ENCODE measurements around the gene NPSR1. TPM values are rescaled to one million over a fixed set of nuclear protein-coding genes. Genes with fewer than 3 reads are reported as not detected.
"Not testable (repeated sequence)": the region's sequence is repeated elsewhere in the genome, so short reads cannot be mapped to it uniquely, and the experiment has no call there.

The NPSR1 gene
- polyA plus RNA-seq, 1 of the 3 experiments (the other 2 are of a cell fraction) = not detected

DNA sequence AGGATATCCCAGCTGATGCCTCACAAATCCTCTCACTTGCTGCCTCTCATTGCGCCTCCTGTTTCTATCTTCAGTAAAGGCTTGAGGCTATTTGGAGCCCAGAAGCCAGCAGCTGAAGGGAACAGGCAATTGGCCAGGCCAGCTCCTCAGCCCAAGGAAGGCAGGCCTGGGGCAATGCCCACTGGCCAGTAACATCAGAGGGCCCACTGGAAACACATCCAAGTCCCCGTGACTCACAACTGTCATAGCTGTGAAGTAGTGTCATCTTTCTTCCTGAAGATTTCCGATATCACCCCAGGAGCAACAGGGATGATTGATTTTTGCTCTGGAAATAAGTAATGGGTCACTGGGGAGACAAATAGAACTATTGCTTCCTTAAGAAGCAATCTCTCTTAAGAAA is 209.3 kb downstream of the NPSR1 start:
- DNase-seq; H3K4me2 ChIP-seq; H3K4me3 ChIP-seq (ENCODE audit: low read depth in 2 of 2, low read length in 1 of 2); CTCF ChIA-PET; H3K27me3 ChIP-seq (ENCODE audit: insufficient read depth); H3K9me3 ChIP-seq; H3K27ac ChIP-seq (ENCODE audit: low read depth in 2 of 2, low read length in 1 of 2); H3K79me2 ChIP-seq (ENCODE audit: insufficient read depth); H2AFZ ChIP-seq (ENCODE audit: low read depth); POLR2A ChIA-PET; H3K36me3 ChIP-seq (replicated peaks in 1 of 2; ENCODE audit: control insufficient read depth in 1 of 2, insufficient read depth in 2 of 2, low read length in 1 of 2); H4K20me1 ChIP-seq (ENCODE audit: insufficient read depth); H3K9ac ChIP-seq; H3K9me2 ChIP-seq; H3F3A ChIP-seq (replicated peaks; ENCODE audit: insufficient read depth); H3K4me1 ChIP-seq (ENCODE audit: control insufficient read depth in 1 of 2, insufficient read depth in 2 of 2, low read depth in 1 of 2, low read length in 1 of 2): not testable (repeated sequence)
- TF ChIP-seq FOSL2 (IDR thresholded peaks at IDR 0.05; ENCODE audit: borderline replicate concordance, low read depth) (0 out of 2 replicates have a peak, but pooled peaks have one; percentile 20), TCF12 (IDR thresholded peaks at IDR 0.05) (0 out of 2 replicates have a peak, but pooled peaks have one; percentile 4)
- TF ChIP-seq, protein P1, sequence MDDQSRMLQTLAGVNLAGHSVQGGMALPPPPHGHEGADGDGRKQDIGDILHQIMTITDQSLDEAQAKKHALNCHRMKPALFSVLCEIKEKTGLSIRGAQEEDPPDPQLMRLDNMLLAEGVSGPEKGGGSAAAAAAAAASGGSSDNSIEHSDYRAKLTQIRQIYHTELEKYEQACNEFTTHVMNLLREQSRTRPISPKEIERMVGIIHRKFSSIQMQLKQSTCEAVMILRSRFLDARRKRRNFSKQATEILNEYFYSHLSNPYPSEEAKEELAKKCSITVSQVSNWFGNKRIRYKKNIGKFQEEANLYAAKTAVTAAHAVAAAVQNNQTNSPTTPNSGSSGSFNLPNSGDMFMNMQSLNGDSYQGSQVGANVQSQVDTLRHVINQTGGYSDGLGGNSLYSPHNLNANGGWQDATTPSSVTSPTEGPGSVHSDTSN (IDR thresholded peaks at IDR 0.05) = peak; percentile 74
- WGBS (ENCODE audit: low lambda C conversion rate) = 22% methylated on average over 3 of the region's 3 CpGs

DNA sequence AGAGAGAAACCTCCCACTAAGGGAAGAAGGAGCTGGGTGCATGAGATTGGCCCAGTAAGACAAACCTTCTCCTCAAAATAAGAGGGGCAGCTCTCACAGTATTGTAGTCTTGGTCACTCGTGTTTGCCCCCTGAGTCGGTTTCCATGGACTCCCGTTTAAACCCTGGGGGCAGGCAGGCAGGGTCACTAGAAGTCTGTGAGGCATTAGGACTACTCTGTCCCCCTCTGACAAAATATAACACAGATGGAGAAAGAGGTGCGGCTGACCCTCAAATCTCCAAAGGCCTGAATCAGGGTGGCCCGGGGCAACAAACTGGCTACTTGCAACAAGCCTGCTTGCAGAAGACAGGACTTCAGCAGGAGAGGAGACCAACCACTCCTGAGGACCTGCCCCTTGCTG is 210.6 kb downstream of the NPSR1 start:
- H3K4me3 ChIP-seq (ENCODE audit: low read depth in 2 of 2, low read length in 1 of 2); H3K27me3 ChIP-seq (ENCODE audit: insufficient read depth); H3K9me3 ChIP-seq; H3K9ac ChIP-seq; DNase-seq; H3K4me2 ChIP-seq; H2AFZ ChIP-seq (ENCODE audit: low read depth); H3K79me2 ChIP-seq (ENCODE audit: insufficient read depth); H3F3A ChIP-seq (replicated peaks; ENCODE audit: insufficient read depth); H3K9me2 ChIP-seq; H3K36me3 ChIP-seq (replicated peaks in 1 of 2; ENCODE audit: control insufficient read depth in 1 of 2, insufficient read depth in 2 of 2, low read length in 1 of 2); POLR2A ChIA-PET; CTCF ChIA-PET; H4K20me1 ChIP-seq (ENCODE audit: insufficient read depth); H3K27ac ChIP-seq (ENCODE audit: low read depth in 2 of 2, low read length in 1 of 2); H3K4me1 ChIP-seq (ENCODE audit: control insufficient read depth in 1 of 2, insufficient read depth in 2 of 2, low read depth in 1 of 2, low read length in 1 of 2): not testable (repeated sequence)
- WGBS (ENCODE audit: low lambda C conversion rate) = 35% methylated on average over 5 of the region's 5 CpGs

DNA sequence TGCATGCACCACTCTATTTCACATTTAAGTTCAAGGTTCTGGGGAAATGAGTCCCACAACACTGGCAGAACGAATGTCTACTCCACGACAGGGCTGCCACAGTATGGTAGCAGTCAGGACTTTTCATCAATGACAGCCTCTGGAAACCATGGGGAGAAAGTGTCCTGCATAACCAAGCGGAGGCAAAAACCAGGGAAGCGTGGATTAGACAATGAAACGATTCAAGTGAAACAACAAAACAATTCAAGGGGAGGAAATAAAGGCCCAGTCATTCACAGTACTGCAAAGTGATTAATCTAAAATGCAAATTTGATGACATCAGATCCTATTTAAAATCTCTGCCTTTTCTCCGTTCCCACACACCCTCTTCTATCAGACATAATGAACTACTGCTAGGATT is 211.0 kb downstream of the NPSR1 start:
- TF ChIP-seq RXRA (IDR thresholded peaks at IDR 0.05; ENCODE audit: borderline replicate concordance, low read depth) (no peak), FOXM1 (IDR thresholded peaks at IDR 0.05; ENCODE audit: low read depth) (no peak), NRF1 (IDR thresholded peaks at IDR 0.05; ENCODE audit: low read depth, low read length) (no peak), RCOR1 (IDR thresholded peaks at IDR 0.05; ENCODE audit: low read length) (no peak), RAD21 (IDR thresholded peaks at IDR 0.05; ENCODE audit: low read length) (no peak), RFX5 (IDR thresholded peaks at IDR 0.05; ENCODE audit: low read length) (no peak), JUND (IDR thresholded peaks at IDR 0.05) (no peak), GABPA (IDR thresholded peaks at IDR 0.05; ENCODE audit: low read depth) (no peak), MEF2A (IDR thresholded peaks at IDR 0.05; ENCODE audit: borderline replicate concordance, low read depth) (no peak), ELF1 (IDR thresholded peaks at IDR 0.05) (no peak)
- TF ChIP-seq, protein P1 (IDR thresholded peaks at IDR 0.05) = no peak
- TF ChIP-seq, protein P2, sequence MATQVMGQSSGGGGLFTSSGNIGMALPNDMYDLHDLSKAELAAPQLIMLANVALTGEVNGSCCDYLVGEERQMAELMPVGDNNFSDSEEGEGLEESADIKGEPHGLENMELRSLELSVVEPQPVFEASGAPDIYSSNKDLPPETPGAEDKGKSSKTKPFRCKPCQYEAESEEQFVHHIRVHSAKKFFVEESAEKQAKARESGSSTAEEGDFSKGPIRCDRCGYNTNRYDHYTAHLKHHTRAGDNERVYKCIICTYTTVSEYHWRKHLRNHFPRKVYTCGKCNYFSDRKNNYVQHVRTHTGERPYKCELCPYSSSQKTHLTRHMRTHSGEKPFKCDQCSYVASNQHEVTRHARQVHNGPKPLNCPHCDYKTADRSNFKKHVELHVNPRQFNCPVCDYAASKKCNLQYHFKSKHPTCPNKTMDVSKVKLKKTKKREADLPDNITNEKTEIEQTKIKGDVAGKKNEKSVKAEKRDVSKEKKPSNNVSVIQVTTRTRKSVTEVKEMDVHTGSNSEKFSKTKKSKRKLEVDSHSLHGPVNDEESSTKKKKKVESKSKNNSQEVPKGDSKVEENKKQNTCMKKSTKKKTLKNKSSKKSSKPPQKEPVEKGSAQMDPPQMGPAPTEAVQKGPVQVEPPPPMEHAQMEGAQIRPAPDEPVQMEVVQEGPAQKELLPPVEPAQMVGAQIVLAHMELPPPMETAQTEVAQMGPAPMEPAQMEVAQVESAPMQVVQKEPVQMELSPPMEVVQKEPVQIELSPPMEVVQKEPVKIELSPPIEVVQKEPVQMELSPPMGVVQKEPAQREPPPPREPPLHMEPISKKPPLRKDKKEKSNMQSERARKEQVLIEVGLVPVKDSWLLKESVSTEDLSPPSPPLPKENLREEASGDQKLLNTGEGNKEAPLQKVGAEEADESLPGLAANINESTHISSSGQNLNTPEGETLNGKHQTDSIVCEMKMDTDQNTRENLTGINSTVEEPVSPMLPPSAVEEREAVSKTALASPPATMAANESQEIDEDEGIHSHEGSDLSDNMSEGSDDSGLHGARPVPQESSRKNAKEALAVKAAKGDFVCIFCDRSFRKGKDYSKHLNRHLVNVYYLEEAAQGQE (IDR thresholded peaks at IDR 0.05; ENCODE audit: low read depth, low read length) = no peak
- TF ChIP-seq, protein P3, sequence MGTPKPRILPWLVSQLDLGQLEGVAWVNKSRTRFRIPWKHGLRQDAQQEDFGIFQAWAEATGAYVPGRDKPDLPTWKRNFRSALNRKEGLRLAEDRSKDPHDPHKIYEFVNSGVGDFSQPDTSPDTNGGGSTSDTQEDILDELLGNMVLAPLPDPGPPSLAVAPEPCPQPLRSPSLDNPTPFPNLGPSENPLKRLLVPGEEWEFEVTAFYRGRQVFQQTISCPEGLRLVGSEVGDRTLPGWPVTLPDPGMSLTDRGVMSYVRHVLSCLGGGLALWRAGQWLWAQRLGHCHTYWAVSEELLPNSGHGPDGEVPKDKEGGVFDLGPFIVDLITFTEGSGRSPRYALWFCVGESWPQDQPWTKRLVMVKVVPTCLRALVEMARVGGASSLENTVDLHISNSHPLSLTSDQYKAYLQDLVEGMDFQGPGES (IDR thresholded peaks at IDR 0.05; ENCODE audit: low read depth, low read length) = no peak
- H3K4me2 ChIP-seq = no peak overlapping the region
- H4K20me1 ChIP-seq (ENCODE audit: insufficient read depth) = no peaks in the 10 kb centered on the region
- H3K4me1 ChIP-seq (ENCODE audit: control insufficient read depth in 1 of 2, insufficient read depth in 2 of 2, low read depth in 1 of 2, low read length in 1 of 2) = no peaks in the 10 kb centered on the region
- no peaks in the 10 kb centered on the region for H3K9me2 ChIP-seq
- DNase-seq = no peak
- no peak overlapping the region for H3K9ac ChIP-seq
- no peak overlapping the region for H2AFZ ChIP-seq (ENCODE audit: low read depth)
- no peaks in the 10 kb centered on the region for H3K36me3 ChIP-seq (replicated peaks in 1 of 2; ENCODE audit: control insufficient read depth in 1 of 2, insufficient read depth in 2 of 2, low read length in 1 of 2)
- no peaks in the 10 kb centered on the region for H3F3A ChIP-seq (replicated peaks; ENCODE audit: insufficient read depth)
- no peak overlapping the region for H3K27ac ChIP-seq (ENCODE audit: low read depth in 2 of 2, low read length in 1 of 2)
- H3K27me3 ChIP-seq (ENCODE audit: insufficient read depth) = no peaks in the 10 kb centered on the region
- POLR2A ChIA-PET = no interaction called here
- H3K79me2 ChIP-seq (ENCODE audit: insufficient read depth) = no peaks in the 10 kb centered on the region
- H3K9me3 ChIP-seq = no peaks in the 10 kb centered on the region
- no peak overlapping the region for H3K4me3 ChIP-seq (ENCODE audit: low read depth in 2 of 2, low read length in 1 of 2)
- WGBS (ENCODE audit: low lambda C conversion rate) = 78% methylated on average over 6 of the region's 6 CpGs
- CTCF ChIA-PET = no interaction called here

All from SK-N-SH (cell line).